OCI-LY3 (cell line): ENCODE results near the gene SIK3.

Experiments
- H2AFZ ChIP-seq: fragments of 200-600, 300-600 bp; shearing (Covaris generic); 2 replicates; pipeline ENCODE4 v1.6.0; 2014; ENCODE audit warnings: antibody characterized with exemption, low read depth, low read length
- H3K27ac ChIP-seq: fragments of 200-600, 300-600 bp; sonication (generic); 2 replicates; pipeline ENCODE4 v1.5.1; 2014; ENCODE audit warnings: mild to moderate bottlenecking, low read length, moderate library complexity, mixed read lengths
- H3K27me3 ChIP-seq: fragments of 200-600, 300-600 bp; sonication (generic); 2 replicates; pipeline ENCODE4 v1.6.1; 2014; ENCODE audit warnings: low read depth, low read length, mixed read lengths
- H3K36me3 ChIP-seq: fragments of 200-600, 300-600 bp; sonication (generic); replicated peaks from 2 replicates; pipeline ENCODE3; 2014; ENCODE audit warnings: low read depth, low read length, mixed read lengths
- H3K4me1 ChIP-seq: fragments of 300-600, 200-600 bp; sonication (generic); 2 replicates; pipeline ENCODE4 v1.6.1; 2014; ENCODE audit warnings: low read length, mixed read lengths
- H3K4me2 ChIP-seq: fragments of 200-600, 300-600 bp; sonication (generic); 2 replicates; pipeline ENCODE4 v1.6.1; 2014; ENCODE audit warnings: low read length, mixed read lengths
- H3K4me3 ChIP-seq: fragments of 300-600, 200-600 bp; sonication (generic); 2 replicates; pipeline ENCODE4 v1.5.1; 2014; ENCODE audit warnings: antibody characterized with exemption, mild to moderate bottlenecking, low read length, moderate library complexity
- H3K79me2 ChIP-seq: fragments of 300-600, 200-600 bp; shearing (Covaris generic); 2 replicates; pipeline ENCODE4 v1.6.1; 2014; ENCODE audit warnings: mild to moderate bottlenecking, low read length, mixed read lengths
- H3K9ac ChIP-seq: fragments of 300-600, 200-600 bp; shearing (Covaris generic); 2 replicates; pipeline ENCODE4 v1.6.0; 2014; ENCODE audit warnings: mild to moderate bottlenecking, low read length, moderate library complexity
- H3K9me3 ChIP-seq: fragments of 200-600, 300-600 bp; shearing (Covaris generic); 2 replicates; pipeline ENCODE4 v1.6.1; 2014; ENCODE audit warnings: low read length, mixed read lengths; ENCODE audit not compliant: insufficient read depth
- H4K20me1 ChIP-seq: fragments of 200-600, 300-600 bp; sonication (generic); 2 replicates; pipeline ENCODE4 v1.6.1; 2016; ENCODE audit warnings: low read length, mixed read lengths; ENCODE audit not compliant: insufficient read depth
- CTCF ChIP-seq: fragments of 200-600, 300-600 bp; sonication (generic); IDR thresholded peaks from 2 replicates; pipeline ENCODE4 v1.5.1; 2014; ENCODE audit warnings: antibody characterized with exemption, low read length, low read depth
- EZH2phosphoT487 ChIP-seq: fragments of 200-600 bp; shearing (Covaris generic); IDR thresholded peaks from 2 replicates; pipeline ENCODE4 v1.6.1; 2018; ENCODE audit warnings: antibody characterized with exemption, mixed run types, low read depth

The SIK3 gene

GRCh38 chr11:116958246-116958645 lies 140.0 kb downstream of the SIK3 start:
- Histone ChIP-seq H3K27me3 (no peaks in the 10 kb centered on the region), H4K20me1 (peaks cover 20% of the 10 kb centered on the region), H3K79me2 (peaks cover 16% of the 10 kb centered on the region), H3K27ac (no peak overlapping the region), H3K4me1 (peaks cover 5% of the 10 kb centered on the region), H2AFZ (no peak overlapping the region), H3K9ac (no peak overlapping the region), H3K9me3 (no peaks in the 10 kb centered on the region), H3K4me2 (no peak overlapping the region), H3K36me3 (peaks cover 5% of the 10 kb centered on the region), H3K4me3 (no peak overlapping the region)
- TF ChIP-seq CTCF (no peak), EZH2phosphoT487 (no peak)

- Histone ChIP-seq H3K27me3 (no peaks in the 10 kb centered on the region), H3K4me3 (no peak overlapping the region), H3K36me3 (peaks cover 5% of the 10 kb centered on the region), H2AFZ (no peak overlapping the region), H3K4me2 (no peak overlapping the region), H3K27ac (no peak overlapping the region), H3K9me3 (no peaks in the 10 kb centered on the region), H4K20me1 (peaks cover 15% of the 10 kb centered on the region), H3K9ac (no peak overlapping the region), H3K79me2 (peaks cover 9% of the 10 kb centered on the region), H3K4me1 (no peaks in the 10 kb centered on the region; the same call in 1 of the 2 replicates)
- TF ChIP-seq EZH2phosphoT487 (no peak), CTCF (no peak)
Observed at GRCh38 chr11:116955949-116956348, 142.3 kb downstream of the SIK3 start.

- no peak overlapping the region for H3K4me2 ChIP-seq
- peaks cover 5% of the 10 kb centered on the region; the same call in 1 of the 2 replicates for H3K79me2 ChIP-seq
- H3K36me3 ChIP-seq, result peaks cover 5% of the 10 kb centered on the region
- H2AFZ ChIP-seq, result no peak overlapping the region
- H3K27ac ChIP-seq, result no peak overlapping the region
- peaks cover 11% of the 10 kb centered on the region for H4K20me1 ChIP-seq
- no peak overlapping the region for H3K4me3 ChIP-seq
- no peaks in the 10 kb centered on the region for H3K9me3 ChIP-seq
- no peak for TF ChIP-seq CTCF
- no peak for TF ChIP-seq EZH2phosphoT487
- no peaks in the 10 kb centered on the region; the same call in 1 of the 2 replicates for H3K4me1 ChIP-seq
- no peak overlapping the region for H3K9ac ChIP-seq
- H3K27me3 ChIP-seq, result no peaks in the 10 kb centered on the region
Observed at GRCh38 chr11:116955548-116955947, 142.7 kb downstream of the SIK3 start.

GRCh38 chr11:116953530-116954285 lies 144.5 kb downstream of the SIK3 start:
- TF ChIP-seq EZH2phosphoT487 (no peak), CTCF (no peak)
- Histone ChIP-seq H3K9me3 (no peaks in the 10 kb centered on the region), H4K20me1 (peaks cover 5% of the 10 kb centered on the region; the same call in 1 of the 2 replicates), H2AFZ (no peak overlapping the region), H3K4me3 (no peak overlapping the region), H3K79me2 (0 out of 2 replicates have a peak, but pooled peaks cover 5% of the 10 kb centered on the region), H3K27me3 (no peaks in the 10 kb centered on the region), H3K4me2 (no peak overlapping the region), H3K4me1 (peaks cover 10% of the 10 kb centered on the region), H3K27ac (no peak overlapping the region), H3K36me3 (peaks cover 13% of the 10 kb centered on the region), H3K9ac (no peak overlapping the region)
